NCI-H1930 (cell line): ENCODE results near the gene STMND1.
"Not testable (repeated sequence)": the region's sequence is repeated elsewhere in the genome, so short reads cannot be mapped to it uniquely, and the experiment has no call there.

Experiments used
- DNase-seq, 2 experiments: peaks; one replicate each; lab custom pipeline; 2025; lab: John Stamatoyannopoulos, UW

The STMND1 gene

DNA sequence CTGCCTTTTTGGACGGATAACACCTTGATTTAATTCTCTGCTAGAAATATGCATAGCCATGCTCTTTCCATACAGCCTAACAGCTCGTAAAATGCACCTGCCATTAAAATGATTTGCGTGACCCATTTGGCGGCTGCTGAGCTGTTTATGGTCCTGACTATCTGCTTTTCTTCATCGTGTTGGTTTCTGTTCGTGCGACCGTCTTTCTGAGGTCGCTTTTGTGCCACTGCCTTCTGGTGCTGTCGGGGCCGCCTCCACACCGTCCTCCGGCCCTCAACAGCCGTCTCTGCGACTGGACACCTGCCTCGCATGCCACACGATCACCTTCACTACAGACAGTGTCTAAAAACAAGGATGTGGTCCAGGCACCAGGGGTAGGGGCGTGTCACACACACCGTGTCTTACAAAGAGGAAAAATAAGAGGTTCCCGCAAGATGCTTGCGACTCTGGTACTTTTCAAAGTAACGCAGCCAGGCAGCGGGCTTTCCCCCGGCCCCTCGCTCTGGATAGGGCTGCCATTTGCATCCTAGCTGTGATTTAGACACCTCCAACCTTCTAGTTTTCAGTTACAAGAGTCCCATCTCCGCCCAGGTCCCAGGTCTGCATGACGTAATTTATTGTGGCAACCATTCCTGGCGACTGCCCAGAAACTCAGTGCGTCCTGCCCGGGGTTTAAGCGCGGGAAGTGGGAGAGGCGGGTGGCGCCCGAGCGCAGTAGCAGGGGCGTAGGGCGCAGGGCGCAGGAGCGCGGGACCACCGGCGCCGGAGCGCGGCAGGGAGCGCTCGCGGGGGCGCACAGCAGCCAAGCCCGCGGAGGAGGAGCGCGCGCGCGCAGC, at the start of gene STMND1:
Gene STMND1, plus strand, starts transcription at position 629 of the 836 bp plus-strand sequence. CDS start 208 bp downstream, outside the sequence.
- DNase-seq: peak; percentile 55 to 69

DNA sequence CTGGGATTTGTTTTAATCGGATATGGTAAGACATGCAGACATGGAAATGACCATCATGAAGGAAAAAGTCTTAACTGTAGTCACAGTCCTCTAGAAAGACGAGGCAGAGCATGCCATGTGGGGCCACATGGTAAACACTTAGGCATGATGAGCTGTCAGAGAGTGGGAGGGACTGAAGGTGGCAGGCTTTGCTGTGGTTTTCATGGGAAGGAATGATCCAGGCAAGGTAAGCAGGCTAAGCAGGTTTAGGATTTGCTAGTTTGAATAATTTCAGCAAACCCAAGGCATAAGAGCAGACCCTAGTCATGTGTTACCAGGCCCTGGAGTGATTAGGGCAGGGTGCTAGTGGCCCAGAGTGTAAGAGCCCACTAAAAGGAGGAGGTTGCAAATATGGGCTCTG, 47.2 kb upstream of the STMND1 start:
- DNase-seq: no peak

DNA sequence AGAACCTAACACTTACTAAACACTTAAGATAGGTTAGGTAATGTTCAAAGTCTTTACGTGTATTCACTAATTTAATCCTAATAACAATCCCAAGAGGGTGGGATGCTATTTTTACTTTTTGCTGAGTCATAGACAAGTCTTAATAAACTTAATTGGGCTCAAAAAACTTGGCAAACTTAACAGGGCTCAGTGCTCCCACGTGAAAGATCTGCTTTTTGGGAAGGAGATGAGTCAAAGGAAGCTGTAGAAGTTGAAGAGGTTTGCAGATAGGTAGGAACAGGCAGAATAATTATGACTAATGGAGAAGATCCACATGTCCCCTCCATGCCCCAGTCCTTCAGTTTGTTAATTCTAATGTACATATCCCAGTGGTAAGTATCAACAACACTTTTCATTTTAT, 44.5 kb upstream of the STMND1 start:
- no peak for DNase-seq

DNA sequence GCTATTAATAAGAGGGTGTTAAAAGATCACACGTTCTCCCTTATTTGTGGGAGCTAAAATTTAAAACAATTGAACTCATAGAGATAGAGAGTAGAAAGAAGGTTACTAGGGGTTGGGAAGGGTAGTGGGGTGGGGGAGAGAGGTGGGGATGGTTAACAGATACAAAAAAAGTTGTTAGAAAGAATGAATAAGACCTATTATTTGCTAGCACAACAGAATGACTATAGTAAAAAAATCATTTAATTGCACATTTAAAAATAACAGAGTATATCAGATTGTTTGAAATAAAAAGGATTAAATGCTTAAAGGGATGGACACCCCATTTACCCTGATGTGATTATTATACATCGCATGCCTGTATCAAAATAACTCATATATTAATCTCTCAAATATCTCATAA, 43.3 kb upstream of the STMND1 start:
- no peak for DNase-seq

DNA sequence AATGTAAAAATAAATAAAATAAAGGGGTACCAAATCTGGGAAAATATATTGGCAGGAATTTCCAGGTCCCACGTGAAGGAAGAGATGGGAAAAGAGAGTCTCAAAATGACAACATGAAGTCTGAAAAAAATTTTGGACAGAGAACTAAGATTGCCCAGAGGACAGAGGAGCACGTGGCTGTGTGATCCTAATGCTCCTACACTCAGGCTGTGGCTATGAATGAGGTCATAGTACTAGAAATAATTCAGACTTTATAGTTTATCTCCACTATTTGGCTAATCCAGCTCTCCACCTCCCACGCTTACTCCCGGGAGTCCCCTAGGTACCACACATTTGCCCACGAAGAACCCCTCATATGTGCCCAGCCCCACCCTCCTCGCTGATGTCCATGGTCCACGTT, 42.8 kb upstream of the STMND1 start:
- DNase-seq: no peak

DNA sequence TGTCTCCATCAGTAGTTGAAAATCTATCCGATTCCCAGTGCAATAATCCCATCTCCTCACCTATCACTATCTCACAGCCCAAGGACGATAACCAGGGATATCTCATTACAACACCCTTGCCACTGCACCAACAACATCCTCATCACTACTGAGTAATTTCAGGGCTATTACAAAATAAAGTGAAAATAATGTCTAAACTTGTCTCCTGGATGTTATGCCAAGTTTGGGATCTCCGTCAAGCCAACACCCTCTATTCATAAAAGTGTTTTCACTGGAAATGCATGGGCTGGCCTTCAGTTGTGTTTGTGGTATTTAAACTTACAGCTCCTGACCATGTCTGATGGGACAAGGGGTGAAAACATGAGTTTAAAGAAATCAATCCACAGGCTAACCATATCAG, 42.0 kb upstream of the STMND1 start:
- no peak for DNase-seq

DNA sequence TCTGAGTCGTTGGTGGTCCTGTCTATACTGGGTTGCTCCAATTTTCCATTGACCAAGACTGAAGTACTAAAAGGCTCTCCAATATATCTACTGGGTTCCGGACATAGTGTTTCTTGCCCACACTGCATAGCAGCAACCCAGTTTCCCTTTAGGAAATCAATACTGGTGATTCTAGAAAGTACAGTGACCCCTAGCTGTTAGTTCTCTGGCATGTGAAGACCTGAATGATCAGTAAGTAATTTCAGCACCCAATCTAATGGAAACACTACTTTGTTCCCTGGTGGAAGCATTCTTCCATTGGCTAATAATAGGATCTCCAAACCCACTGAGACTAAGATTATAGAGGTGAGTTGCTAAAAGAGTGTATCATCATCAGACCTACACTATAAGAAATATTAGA, 40.8 kb upstream of the STMND1 start:
- DNase-seq: no peak

DNA sequence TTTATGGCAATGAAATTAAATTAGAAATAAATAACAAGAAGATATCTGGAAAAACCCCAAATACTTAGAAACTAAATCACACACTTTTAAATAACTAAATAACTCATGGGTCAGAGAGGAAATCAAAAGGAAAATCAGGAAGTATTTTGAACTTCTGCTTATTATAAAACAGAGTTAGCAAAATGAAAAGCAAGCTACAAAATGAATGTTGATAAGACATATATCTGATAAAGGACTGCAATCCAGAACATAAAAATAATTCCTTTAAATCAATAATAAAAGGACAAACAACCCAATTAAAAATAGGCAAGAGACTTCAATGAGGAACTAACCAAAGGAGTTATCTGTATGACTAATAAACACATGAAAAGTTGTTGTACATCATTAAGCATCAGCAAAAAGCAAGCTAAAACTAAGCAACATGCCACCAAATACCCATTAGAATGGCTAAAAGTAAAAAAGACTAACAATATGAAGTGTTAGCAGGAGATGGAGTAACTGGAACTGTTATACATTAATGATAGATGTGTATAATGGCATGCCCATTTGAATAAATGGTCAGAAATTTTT, 38.9 kb upstream of the STMND1 start:
- DNase-seq: no peak

DNA sequence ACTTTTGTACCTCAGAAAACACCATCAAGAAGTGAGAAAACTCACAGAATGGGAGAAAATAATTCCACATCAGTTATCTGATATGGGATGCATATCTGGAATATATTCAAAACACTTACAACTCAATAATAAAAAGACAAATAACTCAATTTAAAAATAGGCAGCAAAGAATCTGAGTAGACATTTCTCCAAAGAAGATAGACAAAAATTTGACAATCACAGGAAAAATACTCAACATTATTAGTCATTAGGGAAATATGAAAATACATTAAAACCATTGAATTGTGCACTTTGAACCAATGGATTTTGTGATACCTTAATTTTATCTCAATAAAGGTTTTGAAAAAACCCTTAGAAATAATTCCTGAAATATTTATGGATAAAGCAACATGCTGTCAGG, 36.9 kb upstream of the STMND1 start:
- DNase-seq: no peak

DNA sequence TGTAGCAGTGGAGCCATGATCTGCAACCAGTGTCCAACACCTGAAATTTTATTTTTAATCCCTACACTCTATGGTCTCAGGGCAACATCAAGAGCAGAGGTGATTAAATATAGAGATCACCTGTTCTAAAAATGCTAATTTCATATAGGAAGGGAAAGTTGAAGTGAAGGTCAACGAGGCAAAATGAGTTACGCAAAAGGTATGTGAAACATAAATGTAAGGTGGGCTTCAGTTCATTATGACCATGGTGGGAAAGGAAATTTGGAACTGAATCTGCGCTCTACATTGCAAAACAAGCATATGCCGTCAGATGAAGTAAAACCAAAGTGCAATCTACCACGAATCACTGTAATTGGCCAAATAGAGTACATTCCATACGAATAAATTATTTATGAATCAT, 35.2 kb upstream of the STMND1 start:
- no peak for DNase-seq

DNA sequence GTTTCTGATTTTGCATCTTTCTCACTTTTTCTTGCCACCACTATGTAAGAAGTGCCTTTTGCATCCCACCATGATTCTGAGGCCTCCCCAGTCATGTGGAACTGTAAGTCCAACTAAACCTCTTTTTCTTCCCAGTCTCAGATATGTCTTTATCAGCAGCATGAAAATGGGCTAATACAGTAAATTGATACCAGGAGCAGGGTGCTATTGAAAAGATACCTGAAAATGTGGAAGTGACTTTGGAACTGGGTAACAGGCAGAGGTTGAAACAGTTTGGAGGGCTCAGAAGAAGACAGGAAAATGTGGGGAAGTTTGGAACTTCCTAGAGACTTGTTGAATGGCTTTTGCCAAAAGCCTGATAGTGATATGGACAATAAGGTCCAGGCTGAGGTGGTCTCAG, 32.9 kb upstream of the STMND1 start:
- not testable (repeated sequence) for DNase-seq

DNA sequence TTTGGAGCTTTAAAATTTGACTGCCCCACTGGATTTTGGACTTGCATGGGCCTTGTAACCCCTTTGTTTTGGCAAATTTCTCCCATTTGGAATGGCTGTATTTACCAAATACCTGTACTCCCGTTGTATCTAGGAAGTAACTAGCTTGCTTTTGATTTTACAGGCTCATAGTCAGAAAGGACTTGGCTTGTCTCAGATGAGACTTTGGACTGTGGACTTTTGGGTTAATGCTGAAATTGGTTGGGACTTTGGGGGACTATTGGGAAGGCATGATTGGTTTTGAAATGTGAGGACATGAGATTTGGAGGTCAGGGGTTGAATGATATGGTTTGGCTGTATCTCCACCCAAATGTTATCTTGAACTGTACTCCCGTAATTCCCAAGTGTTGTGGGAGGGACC, 31.4 kb upstream of the STMND1 start:
- DNase-seq: not testable (repeated sequence)

DNA sequence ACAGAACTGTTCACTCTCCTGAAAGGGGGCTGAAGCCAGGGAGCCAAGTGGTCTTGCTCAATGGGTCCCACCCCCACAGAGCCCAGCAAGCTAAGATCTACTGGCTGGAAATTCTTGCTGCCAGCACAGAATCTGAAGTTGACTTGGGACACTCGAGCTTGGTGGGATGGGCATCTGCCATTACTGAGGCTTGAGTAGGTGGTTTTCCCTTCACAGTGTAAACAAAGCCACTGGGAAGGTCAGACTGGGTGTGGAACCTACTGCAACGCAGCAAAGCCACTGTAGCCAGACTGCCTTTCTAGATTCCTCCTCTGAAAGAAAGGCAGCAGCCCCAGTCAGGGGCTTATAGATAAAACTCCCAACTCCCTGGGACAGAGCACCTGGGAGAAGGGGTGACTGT, 28.3 kb upstream of the STMND1 start:
- not testable (repeated sequence) for DNase-seq

DNA sequence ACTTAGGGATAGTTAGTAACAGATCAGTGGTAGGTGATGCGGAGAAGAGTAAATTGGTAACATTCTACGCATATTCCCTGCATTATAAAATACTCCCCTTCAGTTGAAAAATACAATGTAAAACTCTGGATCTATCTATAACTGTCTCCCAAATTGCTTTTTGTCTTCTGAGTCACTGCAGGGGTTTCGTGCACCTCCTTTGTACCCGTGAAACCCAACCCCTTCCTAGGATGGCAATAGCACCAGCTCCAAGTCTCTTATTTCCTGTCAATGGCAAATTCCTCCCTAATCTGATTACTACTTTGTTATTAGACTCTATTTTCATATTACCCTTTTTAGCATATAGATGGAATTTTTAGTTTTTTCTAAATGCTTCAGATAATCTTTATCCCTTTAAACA, 20.6 kb upstream of the STMND1 start:
- DNase-seq: no peak

DNA sequence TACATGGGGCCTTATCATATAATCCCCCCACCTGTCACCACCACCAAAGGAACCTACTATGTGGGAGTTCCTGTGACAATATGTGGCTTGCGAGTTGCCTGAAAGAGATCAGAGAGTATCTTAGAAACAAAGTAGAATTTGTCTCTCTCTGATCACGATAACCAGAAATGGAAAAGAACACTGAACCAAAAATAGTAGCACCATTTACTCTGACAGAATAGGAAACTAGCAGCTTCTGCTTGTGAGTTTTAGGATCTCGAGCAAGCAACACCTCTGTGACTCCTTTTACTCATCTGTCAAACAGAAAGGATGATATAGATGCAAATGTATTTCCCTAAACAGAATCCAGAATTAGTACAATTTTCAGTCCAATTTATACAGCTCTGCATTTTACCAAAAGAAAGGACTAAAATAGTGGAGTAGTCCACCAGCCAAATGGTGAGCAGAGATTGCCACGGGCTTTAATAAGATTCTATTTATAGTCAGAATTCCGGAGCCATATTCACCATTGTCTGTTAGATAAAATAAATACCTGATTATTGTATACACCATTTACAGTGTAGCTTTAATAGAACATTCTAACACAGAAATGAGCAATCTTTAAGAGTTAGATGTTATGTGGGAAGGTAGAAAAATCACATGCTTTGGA, 19.9 kb upstream of the STMND1 start:
- no peak for DNase-seq

DNA sequence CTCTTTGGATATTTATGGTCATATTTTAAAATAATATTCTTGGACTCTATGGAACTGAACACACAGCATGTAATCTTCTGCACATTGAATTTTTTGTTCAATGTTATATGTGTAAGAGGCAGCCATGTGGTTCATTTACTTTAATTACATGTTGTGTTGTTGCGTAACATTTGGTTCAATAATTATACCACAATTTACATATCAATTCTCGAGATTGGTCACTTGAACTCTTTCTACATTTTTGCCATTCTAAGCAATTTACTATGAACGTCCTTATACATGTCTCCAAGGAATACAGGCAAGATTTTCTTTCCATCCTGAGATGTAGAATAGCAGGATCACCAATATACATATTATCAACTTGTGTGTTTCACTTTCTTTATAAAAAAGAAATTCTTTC, 18.5 kb upstream of the STMND1 start:
- no peak for DNase-seq

DNA sequence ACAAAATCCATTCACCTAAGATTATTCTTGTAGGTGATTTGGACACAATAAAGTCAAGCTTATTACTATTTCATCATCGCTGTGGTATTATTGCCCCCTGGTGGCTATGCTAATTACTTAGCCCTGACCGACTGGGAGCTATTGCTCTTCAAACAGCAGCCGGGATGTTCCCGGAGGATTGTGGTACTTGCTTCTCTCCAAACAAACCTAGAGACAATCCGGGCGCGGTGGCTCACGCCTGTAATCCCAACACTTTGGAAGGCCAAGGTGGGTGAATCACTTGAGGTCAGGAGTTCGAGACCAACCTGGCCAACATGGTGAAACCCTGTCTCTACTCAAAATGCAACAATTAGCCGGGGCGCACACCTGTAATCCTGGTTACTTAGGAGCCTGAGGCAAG, 15.4 kb upstream of the STMND1 start:
- DNase-seq: peak in 1 of 2 experiments; percentile 17

DNA sequence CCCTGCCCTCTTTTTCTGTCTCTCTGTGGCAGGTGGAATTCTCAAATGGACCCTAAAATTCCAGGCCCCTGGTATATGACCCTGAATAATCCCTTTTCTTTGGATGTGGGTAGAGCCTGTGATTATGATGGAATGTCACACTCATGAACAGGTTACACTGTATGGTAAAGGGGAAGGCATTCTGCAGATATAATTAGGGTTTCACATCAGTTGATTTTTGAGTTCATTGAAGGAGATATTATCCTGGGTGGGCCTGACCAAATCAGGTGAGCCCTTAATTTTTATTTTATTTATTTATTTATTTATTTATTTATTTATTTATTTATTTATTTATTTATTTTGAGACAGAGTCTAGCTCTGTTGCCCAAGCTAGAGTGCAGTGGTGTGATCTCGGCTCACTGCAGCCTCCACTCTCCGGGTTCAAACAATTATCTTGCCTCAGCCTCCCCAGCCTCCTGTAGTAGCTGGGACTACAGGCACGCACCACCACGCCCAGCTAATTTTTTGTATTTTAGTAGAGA, 13.7 kb upstream of the STMND1 start:
- DNase-seq: no peak

DNA sequence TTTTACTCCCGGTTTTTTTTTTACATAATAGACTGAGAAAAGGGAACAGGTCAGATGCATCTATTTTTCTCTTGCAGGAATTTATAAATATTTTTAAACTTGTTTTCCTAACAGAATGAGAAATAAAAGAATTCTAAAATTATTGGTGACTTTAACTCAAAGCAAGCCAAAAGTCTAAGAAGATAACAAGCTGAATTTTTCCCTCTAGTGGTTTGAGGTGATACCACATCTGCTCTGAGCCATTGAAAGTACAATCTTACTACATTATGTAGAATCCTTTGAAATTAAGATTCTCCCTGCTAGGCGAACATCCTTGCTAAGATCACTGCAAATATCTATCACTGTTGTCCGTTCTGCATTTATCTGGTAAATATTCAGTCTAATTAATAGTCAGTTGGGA, 10.7 kb upstream of the STMND1 start:
- DNase-seq: no peak

DNA sequence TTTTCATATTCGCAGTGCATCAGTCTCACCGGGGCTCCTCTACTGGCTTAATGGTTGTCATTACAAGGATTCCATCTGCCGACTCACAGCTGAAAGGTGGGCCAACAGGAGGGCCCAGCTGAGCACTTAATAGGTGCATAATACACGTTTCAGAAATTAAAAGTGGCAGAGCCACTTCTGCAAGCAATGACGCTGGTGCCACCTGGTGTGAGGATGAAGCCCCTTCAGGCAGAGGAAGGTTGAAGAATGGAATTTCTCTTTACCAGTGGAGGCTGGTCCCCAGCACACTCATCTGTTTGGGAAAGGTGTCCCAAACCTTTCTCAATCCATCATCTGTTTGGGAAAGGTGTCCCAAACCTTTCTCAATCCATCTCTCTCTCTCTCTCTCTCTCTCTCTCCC, 8.2 kb upstream of the STMND1 start:
- no peak for DNase-seq

DNA sequence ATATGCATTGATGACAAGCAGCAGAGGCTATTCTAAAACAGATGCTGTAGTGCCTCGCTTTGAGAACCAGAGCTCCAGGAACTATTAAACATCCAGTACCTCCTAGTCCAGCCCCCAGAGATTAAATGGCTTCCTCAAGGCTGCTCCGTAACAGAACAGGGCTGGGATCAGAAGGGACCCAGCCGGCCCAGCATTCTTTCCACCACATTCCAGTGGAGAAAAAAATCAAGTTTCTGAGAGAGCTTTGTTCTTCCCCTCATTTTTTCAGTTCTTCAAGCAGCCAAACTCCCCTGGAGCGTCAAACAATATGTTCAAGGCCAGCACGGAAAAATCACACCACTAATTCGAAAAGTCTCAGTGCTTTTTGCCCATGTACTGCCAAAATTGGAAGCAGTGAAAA, 5.8 kb upstream of the STMND1 start:
- DNase-seq: no peak

DNA sequence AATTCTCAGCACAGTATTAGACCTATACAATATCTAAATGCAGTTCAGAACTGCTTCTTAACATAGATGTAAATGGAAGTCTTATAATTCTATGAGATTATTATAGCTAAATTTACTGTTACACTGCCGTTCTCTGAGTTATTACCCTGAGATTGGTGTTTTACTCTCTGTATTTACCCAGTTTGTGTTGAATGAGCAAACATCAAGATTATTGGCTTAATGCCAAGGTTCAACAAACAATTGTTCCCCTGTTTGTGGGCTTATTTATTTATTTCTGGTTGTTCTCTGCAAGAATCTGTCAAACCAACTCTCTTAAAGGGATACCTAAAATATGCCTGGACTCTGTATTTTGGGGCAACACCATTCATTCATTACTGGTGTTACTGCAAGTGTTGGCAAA, 5.2 kb upstream of the STMND1 start:
- peak in 1 of 2 experiments; percentile 12 for DNase-seq

DNA sequence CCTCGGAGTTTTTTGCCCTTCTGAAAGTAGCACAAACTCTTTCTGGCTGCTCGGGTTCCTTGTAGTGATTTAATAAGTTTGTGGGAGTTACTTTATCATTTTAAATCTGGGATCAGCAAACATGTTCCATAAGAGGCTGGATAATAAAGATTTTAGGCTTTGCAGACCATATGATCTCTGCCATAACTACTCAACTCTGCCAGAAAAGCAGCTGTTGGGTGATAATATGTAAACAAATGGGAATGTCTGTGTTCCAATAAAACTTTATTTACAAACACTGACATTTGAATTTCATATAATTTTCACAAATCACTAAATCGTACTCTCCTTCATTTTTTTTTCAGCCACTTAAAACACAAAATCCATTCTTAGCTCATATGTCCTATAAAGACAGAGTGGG, 3.9 kb upstream of the STMND1 start:
- DNase-seq: no peak
